ENCODE measurements around the gene ARMH1.
"Not testable (repeated sequence)": the region's sequence is repeated elsewhere in the genome, so short reads cannot be mapped to it uniquely, and the experiment has no call there.

The ARMH1 gene

DNA sequence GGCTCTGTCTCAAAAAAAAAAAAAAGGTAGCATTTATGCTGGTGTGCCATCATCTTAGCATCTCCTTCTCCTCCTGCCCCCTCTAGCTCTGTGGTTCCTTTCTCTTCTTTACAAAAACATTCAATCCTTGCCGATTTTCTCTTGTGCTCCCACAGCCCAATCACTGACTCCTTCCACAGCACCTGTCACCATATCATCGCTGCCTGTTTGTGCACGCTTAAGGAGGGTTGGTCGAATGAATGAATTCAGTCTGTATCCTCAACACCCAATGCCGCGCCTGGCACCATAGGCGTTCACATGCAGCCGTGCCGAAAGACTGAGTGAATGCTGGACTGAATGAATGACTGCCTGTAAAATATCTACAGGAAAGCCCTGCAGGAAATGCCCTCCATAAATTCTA is 48.5 kb downstream of the ARMH1 start:
- no peak for DNase-seq (ENCODE audit: low read depth, low spot score)

DNA sequence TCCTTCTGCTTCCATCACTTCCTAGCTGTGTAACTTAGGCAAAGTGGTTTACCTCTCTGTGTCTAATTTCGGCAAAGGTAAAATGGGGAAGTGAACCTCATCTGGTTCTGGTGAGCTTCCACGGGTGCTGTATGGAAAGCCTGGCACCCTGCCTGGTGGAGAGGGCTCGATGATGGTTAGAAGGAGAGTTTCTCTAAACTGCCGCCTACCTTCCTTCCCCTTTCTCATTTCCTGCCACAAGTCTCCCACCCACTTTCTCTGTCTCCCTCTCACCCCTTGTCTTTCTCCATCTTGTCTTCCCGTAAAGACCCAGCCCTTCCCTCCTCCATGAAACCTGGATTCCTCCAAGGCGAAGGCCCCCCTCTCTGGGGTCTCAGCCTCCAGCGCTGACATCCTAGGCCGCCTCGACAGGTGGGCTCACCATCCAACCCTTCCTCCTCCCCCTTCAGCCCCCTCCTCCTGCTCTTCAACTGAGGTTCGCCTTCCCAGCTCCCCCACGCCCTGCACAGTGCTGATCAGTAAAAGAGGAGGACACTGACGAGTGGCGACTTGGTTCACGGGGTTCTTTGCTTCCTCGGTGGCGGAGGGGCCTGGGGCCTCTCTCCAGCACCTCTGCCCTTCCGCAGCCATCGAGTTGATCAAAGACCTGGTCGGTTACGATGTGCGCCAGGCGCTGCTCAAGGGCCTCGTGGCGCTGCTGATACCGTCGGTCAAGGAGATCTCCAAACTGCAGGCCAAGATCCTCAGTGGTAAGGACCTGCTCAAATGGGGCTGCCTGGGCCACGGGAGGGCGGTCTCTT is 49.2 kb downstream of the ARMH1 start:
- DNase-seq (ENCODE audit: low read depth, low spot score), result no peak

DNA sequence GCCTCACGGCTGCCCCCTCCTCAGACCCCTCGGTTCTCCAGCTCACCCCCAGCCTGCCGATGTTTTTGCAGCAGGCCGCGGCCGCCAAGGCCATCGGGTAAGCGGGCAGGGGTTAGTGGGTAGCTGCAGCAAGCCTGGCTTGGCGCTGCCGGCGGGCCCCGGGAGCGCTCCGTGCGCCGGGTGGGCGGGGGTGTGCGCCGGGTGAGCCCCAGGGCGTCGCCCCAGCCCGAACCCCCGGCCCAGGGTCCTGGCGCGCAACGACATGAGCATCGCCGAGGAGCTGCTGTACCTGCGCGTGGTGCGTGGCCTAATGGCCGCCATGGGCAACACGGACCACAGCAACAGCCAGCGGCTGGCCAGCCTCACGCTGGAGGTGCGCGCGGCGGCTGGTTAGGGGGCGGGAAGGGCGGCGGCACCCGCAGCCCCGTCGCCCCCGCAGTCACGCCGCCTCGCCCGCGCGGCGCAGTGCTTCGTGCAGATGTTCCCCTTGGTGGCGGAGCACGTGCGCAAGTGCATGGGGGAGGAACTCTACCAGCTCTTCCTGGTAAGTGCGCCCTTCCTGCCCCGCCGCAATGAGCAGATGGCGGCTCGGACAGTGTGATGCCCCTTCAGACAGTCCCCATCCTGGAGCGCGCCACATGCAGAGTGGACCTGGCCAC is 49.9 kb downstream of the ARMH1 start:
- no peak for DNase-seq (ENCODE audit: low read depth, low spot score)

DNA sequence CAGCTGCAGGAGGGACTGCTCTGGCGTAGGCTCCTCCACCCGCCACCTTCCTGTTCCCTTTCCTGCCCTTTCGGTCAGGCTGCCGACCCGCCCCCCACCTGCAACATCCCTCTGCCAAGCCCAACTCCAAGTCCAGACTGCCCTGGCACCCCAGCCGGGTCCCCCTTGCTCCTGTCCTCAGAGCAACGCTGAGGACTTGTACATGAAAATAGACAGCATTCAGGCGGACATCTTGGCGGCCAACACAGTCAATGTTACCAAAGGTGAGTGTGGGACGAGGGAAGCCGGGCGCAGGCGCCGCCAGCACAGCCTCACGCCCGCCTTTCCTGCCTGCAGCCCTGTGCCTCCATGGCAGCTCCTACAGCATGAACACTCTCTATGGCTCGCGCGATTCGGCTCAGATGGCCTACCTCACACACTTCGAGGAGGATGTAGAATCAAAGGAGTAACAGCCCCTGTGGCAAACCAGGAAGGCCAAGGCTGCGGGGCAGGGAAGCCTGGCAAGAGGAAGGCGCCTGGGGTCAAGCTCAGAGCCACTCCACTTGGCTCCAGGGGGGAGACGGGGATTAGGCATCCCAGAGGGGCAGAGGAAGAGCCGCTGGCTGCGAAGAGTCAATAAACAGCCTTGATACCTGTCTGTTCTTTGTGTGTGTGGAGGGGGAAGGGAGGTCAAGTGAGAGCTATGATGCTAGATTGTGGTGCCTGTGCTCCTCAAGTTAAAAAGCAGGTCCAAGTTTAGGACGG is 50.6 kb downstream of the ARMH1 start:
- no peak for DNase-seq (ENCODE audit: low read depth, low spot score)

DNA sequence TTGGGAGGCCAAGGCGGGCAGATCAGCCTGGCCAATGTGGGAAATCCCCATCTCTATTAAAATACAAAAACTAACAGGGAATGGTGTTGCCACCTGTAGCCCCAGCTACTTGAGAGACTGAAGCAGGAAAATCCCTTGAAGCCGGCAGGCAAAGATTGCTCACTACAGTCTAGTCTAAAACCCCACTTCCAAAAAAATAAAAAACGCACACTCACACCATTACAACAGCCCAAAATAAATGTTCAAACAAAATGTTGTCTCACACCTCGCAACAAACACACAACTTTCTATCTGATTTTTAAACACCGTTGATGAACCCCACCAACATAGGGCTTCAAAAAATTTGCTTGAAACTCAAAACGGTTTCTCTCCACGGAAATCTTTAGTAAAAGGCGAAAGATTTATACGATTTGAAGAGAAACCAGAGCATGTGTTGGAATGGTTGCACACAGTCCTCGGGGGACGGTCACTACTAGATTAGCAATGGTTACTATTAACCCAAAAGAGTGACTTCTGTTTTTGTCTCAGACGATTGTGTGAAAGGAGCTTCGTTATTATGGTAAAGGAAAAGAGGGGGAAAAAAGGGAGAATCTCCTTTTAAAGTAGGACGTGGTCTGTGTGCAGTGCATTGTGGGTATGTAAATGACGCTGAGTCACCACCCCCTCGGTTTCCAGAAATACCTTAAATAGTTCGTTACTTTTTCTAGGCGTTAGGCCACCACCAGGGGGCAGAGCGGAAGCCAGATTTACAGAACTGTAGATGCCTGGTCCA is 56.4 kb downstream of the ARMH1 start, which contains the start of gene RNU5D-1:
RNU5D-1 (minus strand) TSS at position 430 of the 772 bp plus-strand sequence.
- DNase-seq (ENCODE audit: low read depth, low spot score), result peak; percentile 91

DNA sequence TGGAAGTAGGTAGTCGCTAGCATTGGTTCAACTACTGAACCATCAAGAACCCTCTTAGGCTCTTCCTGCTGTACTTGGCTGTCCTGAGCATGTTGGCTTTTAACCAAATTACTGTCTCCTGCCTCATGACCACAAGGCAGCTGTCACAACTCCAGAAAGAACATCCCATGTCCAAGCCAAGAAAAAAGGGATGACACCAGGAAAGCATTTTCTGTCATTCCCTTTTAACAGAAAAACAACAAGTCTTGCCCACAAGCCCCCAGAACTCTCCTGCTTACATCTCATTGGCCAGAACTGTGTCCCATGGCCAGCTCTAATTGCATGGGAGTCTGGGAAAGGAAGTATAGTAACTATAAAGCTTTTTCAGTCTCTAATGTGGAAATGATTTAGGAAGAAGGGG is 58.9 kb downstream of the ARMH1 start:
- DNase-seq (ENCODE audit: low read depth, low spot score), result no peak

DNA sequence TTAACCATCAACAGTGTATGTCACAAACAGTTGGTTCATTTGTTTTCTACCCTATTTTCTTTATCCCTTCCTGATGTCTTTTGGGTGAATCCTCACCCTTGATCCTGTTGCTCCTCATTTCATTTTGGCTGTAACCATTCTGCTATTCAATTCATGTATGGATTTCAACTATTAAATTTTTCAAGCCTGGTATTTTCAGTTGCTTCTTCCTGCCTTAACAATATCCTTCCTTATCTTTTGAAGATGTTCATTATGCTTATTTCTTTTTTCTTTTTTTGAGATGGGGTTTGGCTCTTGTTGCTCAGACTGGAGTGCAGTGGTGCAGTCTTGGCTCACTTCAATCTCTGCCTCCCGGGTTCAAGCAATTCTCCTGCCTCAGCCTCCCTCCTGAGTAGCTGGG is 59.3 kb downstream of the ARMH1 start:
- no peak for DNase-seq (ENCODE audit: low read depth, low spot score)

DNA sequence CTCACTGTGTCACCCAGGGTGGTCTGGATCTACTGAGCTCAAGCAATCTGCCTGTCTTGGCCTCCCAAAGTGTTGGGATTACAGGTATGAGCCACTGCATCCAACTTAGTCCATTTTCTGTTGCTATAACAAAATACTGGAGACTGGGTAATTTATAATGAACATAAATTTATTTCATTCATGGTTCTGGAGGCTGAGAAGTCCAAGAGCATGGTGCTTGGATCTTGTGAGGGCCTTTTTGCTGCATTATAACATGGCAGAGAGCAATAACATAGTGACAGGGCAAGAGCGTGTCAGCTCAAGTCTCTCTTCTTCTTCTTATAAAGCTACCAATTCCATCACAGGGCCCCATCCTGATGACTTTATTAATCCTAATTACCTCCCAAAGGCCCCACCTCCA is 61.5 kb downstream of the ARMH1 start:
- DNase-seq (ENCODE audit: low read depth, low spot score), result no peak

DNA sequence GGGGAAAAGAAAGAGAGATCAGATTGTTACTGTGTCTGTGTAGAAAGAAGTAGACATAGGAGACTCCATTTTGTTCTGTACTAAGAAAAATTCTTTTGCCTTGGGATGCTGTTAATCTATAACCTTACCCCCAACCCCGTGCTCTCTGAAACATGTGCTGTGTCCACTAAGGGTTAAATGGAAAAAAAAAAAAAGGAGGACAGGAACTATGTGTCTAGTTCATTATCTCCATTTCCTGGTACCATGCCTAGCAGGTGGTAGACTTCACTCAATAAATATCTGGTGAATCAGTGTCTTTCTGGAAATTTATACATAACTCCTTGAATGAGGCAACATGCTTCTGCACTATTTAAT is 64.4 kb downstream of the ARMH1 start:
- not testable (repeated sequence) for DNase-seq (ENCODE audit: low read depth, low spot score)

DNA sequence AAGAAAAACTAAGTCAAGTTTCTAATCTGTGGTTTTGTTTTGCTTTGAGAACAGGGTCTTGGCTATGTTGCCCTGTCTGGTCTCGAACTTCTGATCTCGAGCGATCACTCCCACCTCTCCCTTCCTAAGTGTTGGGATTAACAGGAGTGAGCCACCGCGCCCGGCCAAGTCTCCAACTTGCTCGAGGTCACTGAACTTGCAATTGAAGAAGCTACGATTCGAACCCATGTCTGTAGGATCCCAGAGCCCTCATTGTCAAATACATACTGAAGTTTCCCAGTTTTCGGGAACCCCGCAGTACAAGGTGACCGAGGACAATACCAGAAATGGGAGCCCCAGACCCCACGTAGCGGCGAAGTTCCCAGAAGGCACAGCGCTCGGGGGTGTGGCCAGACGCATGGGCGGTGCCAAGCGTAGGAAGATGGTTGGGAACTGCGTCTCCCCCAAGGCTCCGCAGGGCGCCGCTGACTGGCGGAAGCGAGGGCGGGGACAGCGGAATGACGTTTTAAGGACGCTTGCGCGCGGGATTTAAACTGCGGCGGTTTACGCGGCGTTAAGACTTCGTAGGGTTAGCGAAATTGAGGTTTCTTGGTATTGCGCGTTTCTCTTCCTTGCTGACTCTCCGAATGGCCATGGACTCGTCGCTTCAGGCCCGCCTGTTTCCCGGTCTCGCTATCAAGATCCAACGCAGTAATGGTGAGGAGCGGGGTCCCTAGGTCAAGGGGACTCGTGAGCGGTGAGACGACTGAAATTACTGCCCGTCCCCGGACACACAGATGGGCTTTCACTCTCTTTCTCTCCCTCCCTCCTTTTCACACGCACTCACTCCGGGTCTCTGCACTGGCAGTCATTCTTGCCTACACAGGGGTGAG is 65.0 kb downstream of the ARMH1 start, which contains the start of gene KIF2C:
KIF2C (plus strand) TSS at position 531 of the 872 bp plus-strand sequence; CDS start at position 627, 96 bp downstream.
- peak; percentile 92 for DNase-seq (ENCODE audit: low read depth, low spot score)

DNA sequence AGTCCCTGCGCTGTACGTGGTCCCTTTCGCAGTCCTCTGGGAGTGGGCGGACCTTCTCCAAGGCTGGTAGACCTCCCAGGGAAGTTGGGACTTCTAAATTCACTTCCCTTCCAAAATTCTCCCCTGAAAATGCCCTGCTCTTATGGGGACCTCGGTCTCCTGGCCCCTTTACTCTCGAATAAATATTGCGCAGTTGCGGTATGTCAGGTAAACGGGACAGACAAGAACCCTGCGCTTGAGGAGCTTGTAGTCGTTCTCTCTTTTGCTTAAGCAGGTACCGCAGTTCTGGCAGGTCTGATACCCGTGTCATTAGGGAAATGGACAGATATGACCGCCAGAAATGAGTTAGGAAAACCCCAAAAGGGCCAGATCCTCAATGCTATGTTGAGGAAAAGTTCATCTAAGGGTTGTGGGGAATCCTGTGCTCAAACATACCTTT is 65.7 kb downstream of the ARMH1 start:
- DNase-seq (ENCODE audit: low read depth, low spot score), result no peak

DNA sequence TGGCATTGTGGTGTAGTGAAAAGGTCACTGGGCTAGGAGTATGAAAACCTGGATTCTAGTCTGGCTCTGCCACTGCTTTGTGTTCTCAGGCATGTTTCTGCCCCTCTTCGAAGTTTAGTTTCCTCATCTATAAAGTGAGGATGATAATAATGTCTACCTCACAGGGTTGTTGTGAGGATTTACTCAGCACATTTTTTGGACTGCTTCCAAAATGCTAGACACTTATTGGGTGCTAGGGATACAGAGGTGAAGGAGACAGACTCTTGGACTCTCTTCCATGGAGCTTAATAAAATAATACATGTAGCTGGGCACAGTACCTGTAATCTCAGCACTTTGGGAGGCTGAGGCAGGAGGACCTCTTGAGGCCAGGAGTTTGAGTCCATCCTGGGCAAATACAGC is 68.7 kb downstream of the ARMH1 start:
- no peak for DNase-seq (ENCODE audit: low read depth, low spot score)

DNA sequence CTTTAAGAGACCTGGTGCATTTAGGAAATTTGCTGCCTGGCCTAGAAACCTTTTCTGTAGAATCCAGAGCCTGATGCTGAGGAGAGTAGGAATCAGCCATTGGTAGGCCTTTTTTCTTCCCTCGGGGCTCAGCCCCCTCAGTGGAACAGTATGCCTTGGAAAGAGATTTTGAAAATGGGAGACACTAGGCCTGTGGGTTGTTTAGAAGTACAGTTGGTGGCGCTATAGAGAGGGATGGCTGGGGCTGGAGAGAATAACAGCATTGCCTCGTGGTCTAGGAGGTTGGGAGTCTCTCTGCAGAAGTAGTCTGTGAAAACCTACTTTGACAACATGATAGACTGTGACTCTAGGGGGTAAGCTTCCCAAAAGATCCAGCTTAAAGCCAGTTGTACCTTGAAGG is 73.4 kb downstream of the ARMH1 start:
- no peak for DNase-seq (ENCODE audit: low read depth, low spot score)

DNA sequence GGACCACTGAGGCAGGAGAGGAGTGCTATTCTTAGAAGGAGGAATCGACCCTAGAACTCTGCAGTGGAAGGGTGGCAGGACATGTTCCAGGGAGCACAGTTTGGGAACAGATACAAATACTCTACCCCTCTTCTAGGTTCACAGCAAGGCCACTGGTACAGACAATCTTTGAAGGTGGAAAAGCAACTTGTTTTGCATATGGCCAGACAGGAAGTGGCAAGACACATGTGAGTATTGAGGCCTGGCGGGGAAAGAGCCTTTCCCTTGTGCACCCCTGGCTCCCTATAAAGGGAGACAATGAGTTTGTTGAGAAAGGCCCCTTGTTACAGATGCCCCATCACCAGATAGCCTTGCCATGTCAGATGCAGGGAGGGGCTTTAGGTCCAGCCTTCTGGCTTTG is 82.9 kb downstream of the ARMH1 start:
- DNase-seq (ENCODE audit: low read depth, low spot score), result no peak

DNA sequence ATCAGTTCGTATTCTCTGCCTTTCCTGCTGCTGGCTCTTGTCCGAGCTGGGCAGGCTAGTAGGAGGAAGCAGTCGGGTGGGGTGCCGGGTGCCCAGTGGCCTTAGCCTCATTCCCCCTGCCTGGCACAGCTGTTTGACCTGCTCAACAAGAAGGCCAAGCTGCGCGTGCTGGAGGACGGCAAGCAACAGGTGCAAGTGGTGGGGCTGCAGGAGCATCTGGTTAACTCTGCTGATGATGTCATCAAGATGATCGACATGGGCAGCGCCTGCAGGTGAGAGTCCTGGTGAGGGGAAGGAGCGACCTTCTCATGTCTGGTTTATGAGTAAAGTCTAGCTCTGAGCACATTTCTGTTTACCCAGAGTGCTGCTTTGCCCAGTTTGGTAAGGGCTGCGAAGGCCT is 84.6 kb downstream of the ARMH1 start:
- DNase-seq (ENCODE audit: low read depth, low spot score), result no peak

DNA sequence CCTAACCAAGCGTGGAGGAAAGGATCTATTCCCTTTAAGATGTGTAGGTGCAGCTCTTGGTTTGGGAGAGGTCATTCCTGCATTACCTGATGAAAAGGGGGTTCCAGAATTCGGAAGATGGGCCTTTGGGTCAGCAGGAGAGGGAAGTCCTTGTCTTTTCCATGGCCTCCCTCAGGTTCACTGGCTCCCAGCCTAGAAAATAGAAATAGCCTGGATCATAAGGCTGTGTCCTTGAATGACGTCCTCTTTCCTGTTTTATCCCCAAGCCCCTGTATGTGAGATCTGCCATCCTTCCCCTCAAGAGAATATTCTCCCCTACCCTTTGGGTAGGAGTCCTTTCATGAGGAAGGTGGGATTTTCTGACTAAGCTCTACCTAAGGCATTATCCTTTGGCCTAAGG is 86.4 kb downstream of the ARMH1 start:
- DNase-seq (ENCODE audit: low read depth, low spot score), result no peak

DNA sequence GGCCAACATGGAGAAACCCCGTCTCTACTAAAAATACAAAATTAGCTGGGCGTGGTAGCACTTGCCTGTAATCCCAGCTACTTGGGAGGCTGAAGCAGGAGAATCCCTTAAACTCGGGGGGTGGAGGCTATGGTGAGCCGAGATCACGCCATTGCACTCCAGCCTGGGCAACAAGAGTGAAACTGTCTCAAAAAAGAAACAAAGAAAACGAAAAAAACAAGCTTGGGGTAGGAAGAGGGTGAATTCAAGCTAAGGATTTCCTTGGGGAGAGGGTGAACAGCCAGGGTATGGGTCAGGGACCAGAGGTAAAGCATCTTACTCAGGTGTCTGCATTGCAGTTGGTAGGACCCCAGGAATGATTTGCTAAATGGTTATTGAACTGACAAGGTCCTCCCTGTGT is 91.9 kb downstream of the ARMH1 start:
- DNase-seq (ENCODE audit: low read depth, low spot score), result not testable (repeated sequence)
